HEK293T (cell line): ENCODE results near the gene L3MBTL1.

Experiments used
- BHLHE40 ChIP-seq: fragments of 450-650 bp; IDR thresholded peaks from 2 replicates; pipeline ENCODE4 v1.6.1; 2016; ENCODE audit warnings: mild to moderate bottlenecking, moderate library complexity, borderline replicate concordance
- ELF4 ChIP-seq: fragments of 450-650 bp; IDR thresholded peaks from 2 replicates; pipeline ENCODE4 v1.6.1; 2017; ENCODE audit warnings: antibody characterized with exemption
- FOXA1 ChIP-seq: fragments of 450-650 bp; IDR thresholded peaks from 2 replicates; pipeline ENCODE4 v1.6.1; 2016; ENCODE audit warnings: mild to moderate bottlenecking
- FOXK2 ChIP-seq: fragments of 450-650 bp; IDR thresholded peaks from 2 replicates; pipeline ENCODE4 v1.6.1; 2016; ENCODE audit warnings: mild to moderate bottlenecking
- NFRKB ChIP-seq: fragments of 450-650 bp; IDR thresholded peaks from 2 replicates; pipeline ENCODE4 v1.6.1; 2016; ENCODE audit warnings: mild to moderate bottlenecking, moderate library complexity
- SP1 ChIP-seq: fragments of 450-650 bp; IDR thresholded peaks from 2 replicates; pipeline ENCODE4 v1.6.1; 2017
- TARDBP ChIP-seq: fragments of 450-650 bp; IDR thresholded peaks from 2 replicates; pipeline ENCODE4 v1.6.1; 2016
- ZNF384 ChIP-seq: fragments of 450-650 bp; IDR thresholded peaks from 2 replicates; pipeline ENCODE4 v1.6.1; 2016

DNA sequence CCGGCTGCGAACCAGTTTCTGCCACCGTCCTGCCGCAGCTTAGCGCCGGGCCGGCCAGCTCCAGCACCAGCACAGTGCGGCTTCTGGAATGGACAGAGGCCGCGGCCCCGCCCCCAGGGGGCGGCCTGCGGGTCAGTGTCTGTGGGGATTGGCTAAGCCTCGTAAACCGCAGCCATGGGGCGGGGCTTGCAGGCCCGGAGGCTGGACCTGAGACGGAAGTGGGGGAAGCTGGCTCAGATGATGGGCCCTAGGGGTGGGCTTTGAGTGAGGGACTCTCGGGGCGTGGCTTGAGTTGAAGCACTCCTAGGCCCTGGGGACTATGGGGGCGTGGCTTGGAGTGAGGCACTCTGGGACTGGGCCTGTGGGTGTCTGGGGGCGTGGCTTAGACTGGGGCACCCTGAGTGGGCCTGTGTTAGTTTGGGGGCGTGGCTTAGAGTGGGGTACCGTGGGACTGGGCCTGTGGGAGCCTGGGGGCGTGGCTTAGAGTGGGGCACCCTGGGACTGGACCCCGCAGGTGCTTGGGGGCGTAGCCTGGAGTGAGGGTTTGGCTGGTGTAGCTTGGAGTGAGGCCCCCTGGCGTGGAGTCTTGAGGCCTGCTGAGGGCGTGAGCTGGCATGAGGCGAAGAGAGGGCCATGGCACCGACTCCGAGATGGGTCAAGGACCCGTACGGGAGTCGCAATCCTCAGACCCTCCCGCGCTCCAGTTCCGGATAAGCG, 6.6 kb downstream of the L3MBTL1 start:
- TF ChIP-seq BHLHE40 = no peak
- TF ChIP-seq SP1 = no peak
- no peak for TF ChIP-seq FOXK2
- no peak for TF ChIP-seq ZNF384
- TF ChIP-seq ELF4 = no peak
- no peak for TF ChIP-seq FOXA1
- TF ChIP-seq TARDBP = peak; percentile 73; the same call in 1 of the 2 replicates
- TF ChIP-seq NFRKB = no peak
